Measurements from ENCODE around the gene SOX3. TPM values are rescaled to one million over a fixed set of nuclear protein-coding genes. Genes with fewer than 3 reads are reported as not detected.

SOX3 gene
- total RNA-seq, 2 experiments from 2014 or later, result not detected

- peaks cover 54% of the 10 kb centered on the region for H3K27me3 Mint-ChIP-seq
- H3K4me3 Mint-ChIP-seq, result no peak overlapping the region
- ChIA-PET CTCF (interaction anchor here (0.6 kb wide), 1 partner anchor 658 kb away, joined by 3 read pairs; no protein-coding TSS in a partner anchor), POLR2A (no interaction called here)
- peaks cover 5% of the 10 kb centered on the region for H3K4me1 Mint-ChIP-seq (ENCODE audit: low read depth)
- no peak for DNase-seq
- no peak overlapping the region for H3K27ac Mint-ChIP-seq
- H3K9me3 Mint-ChIP-seq, result no peaks in the 10 kb centered on the region
- ATAC-seq, result no peak
- H3K36me3 Mint-ChIP-seq (ENCODE audit: low read depth), result no peaks in the 10 kb centered on the region
- intact Hi-C loops (cut with micrococcal nuclease), result no loop called here
- no peak for TF ChIP-seq CTCF (IDR thresholded peaks at IDR 0.05)
Observed at GRCh38 chrX:140503714-140504351, 1.0 kb downstream of the SOX3 start.

GRCh38 chrX:140503238-140503601, 1.6 kb downstream of the SOX3 start:
- H3K27ac Mint-ChIP-seq, result no peak overlapping the region
- peaks cover 5% of the 10 kb centered on the region for H3K4me1 Mint-ChIP-seq (ENCODE audit: low read depth)
- no peaks in the 10 kb centered on the region for H3K9me3 Mint-ChIP-seq

GRCh38 chrX:140502491-140503237, 2.2 kb downstream of the SOX3 start:
- Mint-ChIP-seq H3K4me3 (no peak overlapping the region), H3K27ac (no peak overlapping the region), H3K9me3 (no peaks in the 10 kb centered on the region), H3K4me1 (ENCODE audit: low read depth) (peaks cover 5% of the 10 kb centered on the region), H3K27me3 (peaks cover 49% of the 10 kb centered on the region), H3K36me3 (ENCODE audit: low read depth) (no peaks in the 10 kb centered on the region)
- no peak for DNase-seq
- ATAC-seq, result no peak
- intact Hi-C loops (cut with micrococcal nuclease), result no loop called here
- POLR2A ChIA-PET, result no interaction called here
- CTCF ChIA-PET, result no interaction called here
- TF ChIP-seq CTCF (IDR thresholded peaks at IDR 0.05), result no peak

More at GRCh38 chrX:140503238-140503601, 1.6 kb downstream of the SOX3 start:
- H3K36me3 Mint-ChIP-seq (ENCODE audit: low read depth), result no peaks in the 10 kb centered on the region
- TF ChIP-seq CTCF (IDR thresholded peaks at IDR 0.05), result no peak
- POLR2A ChIA-PET, result no interaction called here
- H3K27me3 Mint-ChIP-seq, result peaks cover 52% of the 10 kb centered on the region
- no peak for ATAC-seq
- DNase-seq, result no peak
- H3K4me3 Mint-ChIP-seq, result peak overlapping the region; percentile 17
- CTCF ChIA-PET, result no interaction called here
- intact Hi-C loops (cut with micrococcal nuclease), result no loop called here

- Mint-ChIP-seq H3K27me3 (peaks cover 43% of the 10 kb centered on the region), H3K4me3 (no peak overlapping the region)
- POLR2A ChIA-PET, result no interaction called here
Observed at GRCh38 chrX:140501940-140502468, 2.9 kb downstream of the SOX3 start.

More at GRCh38 chrX:140501940-140502468, 2.9 kb downstream of the SOX3 start:
- CTCF ChIA-PET, result no interaction called here
- no peak for TF ChIP-seq CTCF (IDR thresholded peaks at IDR 0.05)
- intact Hi-C loops (cut with micrococcal nuclease), result no loop called here
- Mint-ChIP-seq H3K4me1 (ENCODE audit: low read depth) (peaks cover 5% of the 10 kb centered on the region), H3K27ac (no peak overlapping the region), H3K9me3 (no peaks in the 10 kb centered on the region), H3K36me3 (ENCODE audit: low read depth) (no peaks in the 10 kb centered on the region)
- DNase-seq, result no peak
- no peak for ATAC-seq

Data from activated CD8-positive, alpha-beta T cell treated with anti-CD3 and anti-CD28 coated beads for 36 hours (primary cell).